OCI-LY3 (cell line): Measurements from ENCODE around the gene LRRC4C.

ENCODE experiments used
- H2AFZ ChIP-seq: fragments of 200-600, 300-600 bp; shearing (Covaris generic); 2 replicates; pipeline ENCODE4 v1.6.0; 2014; ENCODE audit warnings: antibody characterized with exemption, low read depth, low read length
- H3K27ac ChIP-seq: fragments of 200-600, 300-600 bp; sonication (generic); 2 replicates; pipeline ENCODE4 v1.5.1; 2014; ENCODE audit warnings: mild to moderate bottlenecking, low read length, moderate library complexity, mixed read lengths
- H3K27me3 ChIP-seq: fragments of 200-600, 300-600 bp; sonication (generic); 2 replicates; pipeline ENCODE4 v1.6.1; 2014; ENCODE audit warnings: low read depth, low read length, mixed read lengths
- H3K36me3 ChIP-seq: fragments of 200-600, 300-600 bp; sonication (generic); replicated peaks from 2 replicates; pipeline ENCODE3; 2014; ENCODE audit warnings: low read depth, low read length, mixed read lengths
- H3K4me1 ChIP-seq: fragments of 300-600, 200-600 bp; sonication (generic); 2 replicates; pipeline ENCODE4 v1.6.1; 2014; ENCODE audit warnings: low read length, mixed read lengths
- H3K4me2 ChIP-seq: fragments of 200-600, 300-600 bp; sonication (generic); 2 replicates; pipeline ENCODE4 v1.6.1; 2014; ENCODE audit warnings: low read length, mixed read lengths
- H3K4me3 ChIP-seq: fragments of 300-600, 200-600 bp; sonication (generic); 2 replicates; pipeline ENCODE4 v1.5.1; 2014; ENCODE audit warnings: antibody characterized with exemption, mild to moderate bottlenecking, low read length, moderate library complexity
- H3K79me2 ChIP-seq: fragments of 300-600, 200-600 bp; shearing (Covaris generic); 2 replicates; pipeline ENCODE4 v1.6.1; 2014; ENCODE audit warnings: mild to moderate bottlenecking, low read length, mixed read lengths
- H3K9ac ChIP-seq: fragments of 300-600, 200-600 bp; shearing (Covaris generic); 2 replicates; pipeline ENCODE4 v1.6.0; 2014; ENCODE audit warnings: mild to moderate bottlenecking, low read length, moderate library complexity
- H3K9me3 ChIP-seq: fragments of 200-600, 300-600 bp; shearing (Covaris generic); 2 replicates; pipeline ENCODE4 v1.6.1; 2014; ENCODE audit warnings: low read length, mixed read lengths; ENCODE audit not compliant: insufficient read depth
- H4K20me1 ChIP-seq: fragments of 200-600, 300-600 bp; sonication (generic); 2 replicates; pipeline ENCODE4 v1.6.1; 2016; ENCODE audit warnings: low read length, mixed read lengths; ENCODE audit not compliant: insufficient read depth
- EZH2phosphoT487 ChIP-seq: fragments of 200-600 bp; shearing (Covaris generic); IDR thresholded peaks from 2 replicates; pipeline ENCODE4 v1.6.1; 2018; ENCODE audit warnings: antibody characterized with exemption, mixed run types, low read depth
- TF ChIP-seq, protein P1 (sequence below): fragments of 200-600, 300-600 bp; sonication (generic); IDR thresholded peaks from 2 replicates; pipeline ENCODE4 v1.5.1; 2014; ENCODE audit warnings: antibody characterized with exemption, low read length, low read depth

Gene LRRC4C

DNA sequence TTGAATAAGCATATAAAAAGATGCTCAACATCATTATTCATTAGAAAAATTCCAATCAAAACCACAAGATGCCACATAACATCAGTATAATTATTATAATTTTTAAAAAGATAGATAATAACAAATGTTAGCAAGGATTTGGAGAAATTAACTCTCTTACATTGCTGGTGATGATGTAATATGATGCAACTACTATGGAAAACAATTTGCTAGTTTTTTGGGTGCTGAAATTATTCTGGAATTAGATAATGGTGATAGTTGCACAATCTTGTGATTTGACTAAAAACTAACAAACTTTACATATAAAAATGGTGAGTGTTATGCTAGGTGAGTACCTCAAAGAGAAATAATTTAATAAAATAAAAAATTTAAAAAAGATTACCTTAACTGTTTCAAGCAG lies 412.2 kb downstream of the LRRC4C start:
- H3K9ac ChIP-seq = no peak overlapping the region
- no peaks in the 10 kb centered on the region for H3K4me1 ChIP-seq
- no peaks in the 10 kb centered on the region for H3K79me2 ChIP-seq
- no peaks in the 10 kb centered on the region for H3K27me3 ChIP-seq
- H4K20me1 ChIP-seq = no peaks in the 10 kb centered on the region
- no peaks in the 10 kb centered on the region for H3K36me3 ChIP-seq
- H2AFZ ChIP-seq = no peak overlapping the region
- H3K27ac ChIP-seq = no peak overlapping the region
- TF ChIP-seq, protein P1, sequence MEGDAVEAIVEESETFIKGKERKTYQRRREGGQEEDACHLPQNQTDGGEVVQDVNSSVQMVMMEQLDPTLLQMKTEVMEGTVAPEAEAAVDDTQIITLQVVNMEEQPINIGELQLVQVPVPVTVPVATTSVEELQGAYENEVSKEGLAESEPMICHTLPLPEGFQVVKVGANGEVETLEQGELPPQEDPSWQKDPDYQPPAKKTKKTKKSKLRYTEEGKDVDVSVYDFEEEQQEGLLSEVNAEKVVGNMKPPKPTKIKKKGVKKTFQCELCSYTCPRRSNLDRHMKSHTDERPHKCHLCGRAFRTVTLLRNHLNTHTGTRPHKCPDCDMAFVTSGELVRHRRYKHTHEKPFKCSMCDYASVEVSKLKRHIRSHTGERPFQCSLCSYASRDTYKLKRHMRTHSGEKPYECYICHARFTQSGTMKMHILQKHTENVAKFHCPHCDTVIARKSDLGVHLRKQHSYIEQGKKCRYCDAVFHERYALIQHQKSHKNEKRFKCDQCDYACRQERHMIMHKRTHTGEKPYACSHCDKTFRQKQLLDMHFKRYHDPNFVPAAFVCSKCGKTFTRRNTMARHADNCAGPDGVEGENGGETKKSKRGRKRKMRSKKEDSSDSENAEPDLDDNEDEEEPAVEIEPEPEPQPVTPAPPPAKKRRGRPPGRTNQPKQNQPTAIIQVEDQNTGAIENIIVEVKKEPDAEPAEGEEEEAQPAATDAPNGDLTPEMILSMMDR = no peak
- TF ChIP-seq EZH2phosphoT487 = no peak
- no peaks in the 10 kb centered on the region for H3K9me3 ChIP-seq
- H3K4me3 ChIP-seq = no peak overlapping the region
- no peak overlapping the region for H3K4me2 ChIP-seq

DNA sequence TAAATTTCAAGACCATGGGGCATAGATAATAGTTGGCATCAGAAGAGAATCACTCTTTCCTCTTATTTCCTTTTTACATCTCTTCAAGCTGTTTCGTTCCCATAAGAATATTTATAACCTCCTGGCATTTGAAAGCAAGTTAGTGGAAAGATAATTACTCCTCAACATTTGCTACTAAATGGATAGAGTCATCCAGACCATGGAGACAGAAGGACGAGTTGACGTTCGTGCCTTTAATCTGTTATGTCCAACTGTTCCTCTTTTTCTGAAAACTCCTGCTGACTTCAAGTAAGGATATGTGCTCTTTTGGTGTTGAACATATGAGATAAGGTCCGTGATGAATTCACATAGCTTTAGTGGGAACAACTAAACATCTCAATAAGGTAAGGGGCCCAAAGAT lies 414.2 kb downstream of the LRRC4C start:
- Histone ChIP-seq H2AFZ (no peak overlapping the region), H3K27ac (no peak overlapping the region), H3K4me3 (no peak overlapping the region), H3K9ac (no peak overlapping the region), H3K27me3 (no peaks in the 10 kb centered on the region), H3K36me3 (no peaks in the 10 kb centered on the region), H3K79me2 (no peaks in the 10 kb centered on the region), H3K9me3 (no peaks in the 10 kb centered on the region), H3K4me1 (peaks cover 9% of the 10 kb centered on the region), H3K4me2 (no peak overlapping the region), H4K20me1 (no peaks in the 10 kb centered on the region)
- TF ChIP-seq, protein P1 = no peak
- no peak for TF ChIP-seq EZH2phosphoT487

DNA sequence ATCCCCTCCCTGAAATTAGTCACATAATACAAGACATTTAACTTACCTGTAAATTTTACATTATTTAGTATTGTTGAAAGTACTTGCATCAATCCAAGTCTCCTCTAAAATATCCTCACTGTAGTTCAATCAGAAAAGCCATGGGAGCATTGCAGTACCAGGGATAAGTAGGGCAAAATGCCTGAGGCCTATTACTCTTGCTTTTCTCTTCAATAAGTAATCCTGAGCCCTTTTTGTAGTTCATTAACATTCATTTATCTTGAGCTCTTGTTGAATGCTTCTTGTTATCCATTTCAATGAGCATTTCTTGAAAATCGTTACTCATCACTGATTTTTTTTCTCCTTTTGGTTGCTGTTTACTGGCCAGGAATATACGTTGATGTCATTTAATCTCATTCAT lies 414.7 kb downstream of the LRRC4C start:
- H3K9ac ChIP-seq = no peak overlapping the region
- no peaks in the 10 kb centered on the region for H3K36me3 ChIP-seq
- no peaks in the 10 kb centered on the region for H3K9me3 ChIP-seq
- H3K27me3 ChIP-seq = no peaks in the 10 kb centered on the region
- TF ChIP-seq, protein P1 = no peak
- TF ChIP-seq EZH2phosphoT487 = no peak
- no peak overlapping the region for H3K27ac ChIP-seq
- H2AFZ ChIP-seq = no peak overlapping the region
- H3K4me2 ChIP-seq = no peak overlapping the region
- no peak overlapping the region for H3K4me3 ChIP-seq
- H4K20me1 ChIP-seq = no peaks in the 10 kb centered on the region
- H3K79me2 ChIP-seq = no peaks in the 10 kb centered on the region
- peaks cover 12% of the 10 kb centered on the region for H3K4me1 ChIP-seq

DNA sequence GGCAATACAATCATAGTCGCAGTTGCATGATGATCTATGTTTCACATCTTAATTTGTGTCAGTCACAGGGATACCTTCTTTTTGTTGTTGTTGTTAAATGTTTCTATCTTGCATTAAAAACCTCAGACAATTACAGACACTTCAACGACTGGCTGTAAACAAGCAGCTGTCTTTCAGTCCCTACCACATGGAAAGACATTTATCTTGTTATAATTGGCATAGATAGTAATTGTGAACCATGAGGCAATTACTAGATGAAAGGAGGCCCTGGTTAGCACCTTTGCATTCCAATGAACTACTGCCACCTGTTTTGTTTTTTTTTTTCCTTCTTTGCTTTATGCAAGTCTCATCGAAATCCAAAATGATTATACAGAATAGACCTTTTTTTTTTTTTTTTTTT lies 416.8 kb downstream of the LRRC4C start:
- no peak overlapping the region for H3K9ac ChIP-seq
- no peak for TF ChIP-seq EZH2phosphoT487
- TF ChIP-seq, protein P1 = no peak
- no peaks in the 10 kb centered on the region for H4K20me1 ChIP-seq
- H3K36me3 ChIP-seq = no peaks in the 10 kb centered on the region
- no peak overlapping the region for H2AFZ ChIP-seq
- no peak overlapping the region for H3K4me2 ChIP-seq
- no peaks in the 10 kb centered on the region for H3K9me3 ChIP-seq
- H3K79me2 ChIP-seq = no peaks in the 10 kb centered on the region
- H3K4me1 ChIP-seq = peaks cover 16% of the 10 kb centered on the region
- no peak overlapping the region for H3K27ac ChIP-seq
- no peak overlapping the region for H3K4me3 ChIP-seq
- H3K27me3 ChIP-seq = no peaks in the 10 kb centered on the region
